Ectodermal cell (in vitro differentiated cells): ENCODE measurements around the gene PFDN4.
"Not testable (repeated sequence)": the region's sequence is repeated elsewhere in the genome, so short reads cannot be mapped to it uniquely, and the experiment has no call there.

ENCODE experiments used
- H3K27ac ChIP-seq: 2 replicates; pipeline ENCODE4 v1.7.0; 2013; ENCODE audit warnings: mild to moderate bottlenecking, low read depth, low read length; ENCODE audit not compliant: insufficient read depth, poor library complexity, severe bottlenecking
- H3K27me3 ChIP-seq: 2 replicates; pipeline ENCODE4 v1.7.0; 2013; ENCODE audit warnings: mild to moderate bottlenecking, low read length; ENCODE audit not compliant: insufficient read depth, control insufficient read depth, poor library complexity, severe bottlenecking
- H3K36me3 ChIP-seq: one replicate; pipeline ENCODE4 v1.7.0; 2013; ENCODE audit warnings: low read length; ENCODE audit not compliant: control insufficient read depth, insufficient read depth
- H3K4me1 ChIP-seq: one replicate; pipeline ENCODE4 v1.7.0; 2013; ENCODE audit warnings: low read length; ENCODE audit not compliant: control insufficient read depth, insufficient read depth
- H3K4me3 ChIP-seq: 2 replicates; pipeline ENCODE4 v1.7.0; 2013; ENCODE audit warnings: low read depth, low read length, control low read depth; ENCODE audit not compliant: insufficient read depth
- H3K9me3 ChIP-seq: 2 replicates; pipeline ENCODE4 v1.7.0; 2013; ENCODE audit warnings: mild to moderate bottlenecking, low read length, moderate library complexity; ENCODE audit not compliant: control insufficient read depth
- WGBS, 2 experiments: methylation state at CpG; one replicate each; pipeline ENCODE4 v1.1.7; 2013; ENCODE audit warnings: missing lambda C conversion rate in 2 of 2; 5-methylcytosine and 5-hydroxymethylcytosine counted together

Gene PFDN4

GRCh38 chr20:54227241-54227640 is 19.4 kb downstream of the PFDN4 start:
- Histone ChIP-seq H3K27ac (no peak overlapping the region), H3K36me3 (no peaks in the 10 kb centered on the region), H3K27me3 (no peaks in the 10 kb centered on the region), H3K9me3 (no peaks in the 10 kb centered on the region), H3K4me1 (peaks cover 7% of the 10 kb centered on the region), H3K4me3 (no peak overlapping the region)

- Histone ChIP-seq H3K4me3 (no peak overlapping the region), H3K4me1 (peaks cover 2% of the 10 kb centered on the region), H3K9me3 (no peaks in the 10 kb centered on the region), H3K27ac (no peak overlapping the region), H3K36me3 (no peaks in the 10 kb centered on the region), H3K27me3 (no peaks in the 10 kb centered on the region)
- 83% methylated on average over 5 of the region's 5 CpGs for WGBS, 2 experiments
These were observed 19.9 kb downstream of the PFDN4 start for GRCh38 chr20:54227751-54228150.

GRCh38 chr20:54228841-54229240 is 21.0 kb downstream of the PFDN4 start:
- no peaks in the 10 kb centered on the region for H3K27me3 ChIP-seq
- H3K27ac ChIP-seq: no peak overlapping the region
- H3K4me1 ChIP-seq: no peaks in the 10 kb centered on the region
- H3K4me3 ChIP-seq: no peak overlapping the region
- 96 to 98% methylated on average over 3 of the region's 3 CpGs for WGBS, 2 experiments
- no peaks in the 10 kb centered on the region for H3K9me3 ChIP-seq
- H3K36me3 ChIP-seq: no peaks in the 10 kb centered on the region

- Histone ChIP-seq H3K27ac (no peak overlapping the region), H3K4me3 (no peak overlapping the region)
- WGBS, 2 experiments: 91 to 95% methylated on average over 1 to 2 of the region's 2 CpGs
These were observed 21.8 kb downstream of the PFDN4 start for GRCh38 chr20:54229566-54230160.

GRCh38 chr20:54231036-54231435 is 23.1 kb downstream of the PFDN4 start:
- Histone ChIP-seq H3K4me3 (no peak overlapping the region), H3K27ac (no peak overlapping the region), H3K27me3 (no peaks in the 10 kb centered on the region), H3K4me1 (no peaks in the 10 kb centered on the region), H3K9me3 (no peaks in the 10 kb centered on the region), H3K36me3 (no peaks in the 10 kb centered on the region)
- WGBS, 2 experiments: 94 to 96% methylated on average over 3 of the region's 3 CpGs

More at GRCh38 chr20:54229566-54230160, 21.8 kb downstream of the PFDN4 start:
- H3K4me1 ChIP-seq: no peaks in the 10 kb centered on the region
- no peaks in the 10 kb centered on the region for H3K36me3 ChIP-seq
- H3K9me3 ChIP-seq: no peaks in the 10 kb centered on the region
- H3K27me3 ChIP-seq: no peaks in the 10 kb centered on the region

- Histone ChIP-seq H3K4me1 (no peaks in the 10 kb centered on the region), H3K4me3 (no peak overlapping the region), H3K36me3 (no peaks in the 10 kb centered on the region), H3K27ac (no peak overlapping the region), H3K9me3 (no peaks in the 10 kb centered on the region), H3K27me3 (no peaks in the 10 kb centered on the region)
- WGBS, 2 experiments: 95 to 100% methylated on average over 2 of the region's 2 CpGs
These were observed 27.1 kb downstream of the PFDN4 start for GRCh38 chr20:54234991-54235390.

GRCh38 chr20:54237116-54237943 is 29.4 kb downstream of the PFDN4 start:
- 94 to 95% methylated on average over 9 to 12 of the region's 12 CpGs for WGBS, 2 experiments
- Histone ChIP-seq H3K9me3 (no peaks in the 10 kb centered on the region), H3K27ac (no peak overlapping the region), H3K4me3 (no peak overlapping the region), H3K27me3 (no peaks in the 10 kb centered on the region), H3K4me1 (no peaks in the 10 kb centered on the region), H3K36me3 (no peaks in the 10 kb centered on the region)

GRCh38 chr20:54244113-54244512 is 36.2 kb downstream of the PFDN4 start:
- Histone ChIP-seq H3K27me3 (no peaks in the 10 kb centered on the region), H3K9me3 (no peaks in the 10 kb centered on the region), H3K4me3 (no peak overlapping the region), H3K4me1 (no peaks in the 10 kb centered on the region), H3K36me3 (no peaks in the 10 kb centered on the region), H3K27ac (no peak overlapping the region)
- WGBS, 2 experiments: 90 to 98% methylated on average over 4 of the region's 4 CpGs

GRCh38 chr20:54248705-54249104 is 40.8 kb downstream of the PFDN4 start:
- not testable (repeated sequence) for H3K27ac ChIP-seq, H3K9me3 ChIP-seq, H3K27me3 ChIP-seq, H3K4me1 ChIP-seq, H3K4me3 ChIP-seq, H3K36me3 ChIP-seq
- WGBS, 2 experiments: 93 to 95% methylated on average over 4 of the region's 4 CpGs

GRCh38 chr20:54250691-54251090 is 42.8 kb downstream of the PFDN4 start:
- Histone ChIP-seq H3K4me3 (no peak overlapping the region), H3K27me3 (no peaks in the 10 kb centered on the region), H3K27ac (no peak overlapping the region), H3K36me3 (no peaks in the 10 kb centered on the region), H3K9me3 (no peaks in the 10 kb centered on the region), H3K4me1 (no peaks in the 10 kb centered on the region)
- WGBS, 2 experiments: 86 to 99% methylated on average over 4 to 8 of the region's 10 CpGs
